Measurements from ENCODE around the gene MCF2L.

MCF2L gene

DNA sequence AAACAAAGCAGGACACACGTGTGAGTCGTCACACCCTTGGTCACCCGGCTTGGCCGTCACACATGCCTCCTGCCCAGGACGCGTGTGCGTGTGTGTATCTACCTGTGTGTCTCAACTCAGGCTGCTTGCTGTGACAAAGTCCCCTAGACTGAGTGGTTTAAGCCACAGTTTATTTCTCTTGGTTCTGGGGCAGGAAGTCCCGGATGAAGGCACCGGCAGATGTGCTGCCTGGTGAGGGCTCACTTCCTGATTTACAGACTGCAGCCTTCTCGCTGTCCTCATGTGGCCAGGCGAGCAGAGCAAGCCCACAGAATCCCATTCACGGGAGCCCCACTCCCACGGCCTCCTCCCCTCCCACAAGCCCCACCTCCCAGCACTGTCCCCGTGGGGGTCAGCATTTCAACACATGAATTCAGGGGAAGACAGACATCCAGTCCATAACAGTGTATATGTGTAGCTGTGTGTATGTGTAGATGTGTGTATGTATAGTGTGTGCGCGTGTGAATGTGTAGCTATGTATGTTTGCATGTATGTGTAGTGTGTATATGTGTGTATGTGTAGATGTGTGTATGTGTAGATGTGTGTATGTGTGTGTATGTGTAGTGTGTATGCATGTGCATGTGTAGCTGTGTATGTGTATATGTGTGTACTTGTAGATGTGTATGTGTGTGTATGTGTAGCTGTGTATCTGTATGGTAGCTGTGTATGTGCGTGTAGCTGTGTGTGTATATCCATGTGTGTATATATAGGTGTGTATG is 51.5 kb downstream of the MCF2L start:
- in situ Hi-C loops (cut with MboI; ENCODE audit: low sequenced_read_pairs, unreplicated experiment) = no loop called here
- no peak for DNase-seq (ENCODE audit: low spot score)
- TF ChIP-seq CTCF (IDR thresholded peaks at IDR 0.05; ENCODE audit: borderline replicate concordance, control extremely low read depth, extremely low read depth, insufficient read depth, missing control alignments) = no peak

DNA sequence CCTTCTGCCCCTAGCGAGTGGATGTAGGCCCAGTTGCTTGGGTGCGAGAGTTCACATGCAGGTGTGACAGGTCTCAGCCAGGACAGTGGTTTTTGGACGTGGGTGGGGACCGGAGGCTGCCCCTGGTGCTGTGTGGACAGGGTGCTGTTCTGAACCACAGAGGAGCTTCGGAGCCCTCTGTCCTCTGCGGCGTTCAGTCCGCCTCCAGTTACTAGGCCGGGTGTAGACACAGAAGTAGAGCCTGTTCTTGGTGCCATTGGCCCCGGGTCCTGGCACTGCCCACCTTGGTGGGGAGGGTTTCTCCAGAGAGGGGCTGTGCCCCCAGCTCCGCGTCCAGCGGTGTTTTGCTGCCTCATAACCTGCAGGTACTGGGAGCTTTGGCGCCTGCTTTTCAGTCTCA is 52.4 kb downstream of the MCF2L start:
- TF ChIP-seq CTCF (IDR thresholded peaks at IDR 0.05; ENCODE audit: borderline replicate concordance, control extremely low read depth, extremely low read depth, insufficient read depth, missing control alignments) = no peak
- DNase-seq (ENCODE audit: low spot score) = no peak

DNA sequence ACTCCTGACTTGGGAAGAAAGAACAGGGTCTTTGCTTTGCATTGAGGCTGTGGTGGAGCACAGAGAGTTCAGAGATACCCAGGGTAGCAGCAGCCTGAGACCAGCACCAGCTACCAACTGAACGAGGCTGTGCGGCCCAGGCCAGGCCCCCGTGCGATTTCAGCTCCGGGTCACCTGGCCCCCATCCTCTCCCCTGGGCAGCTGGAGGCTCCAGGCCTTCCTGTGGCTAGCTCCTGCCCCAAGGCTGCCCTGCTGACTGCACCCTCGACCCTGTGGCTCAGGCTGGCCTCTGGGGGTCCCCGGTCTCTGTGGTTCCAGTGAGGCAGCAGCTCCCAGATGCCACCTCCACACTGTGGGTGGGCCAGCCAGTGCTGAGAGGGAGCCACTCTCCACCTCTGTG is 52.8 kb downstream of the MCF2L start:
- no peak for DNase-seq (ENCODE audit: low spot score)
- no peak for TF ChIP-seq CTCF (IDR thresholded peaks at IDR 0.05; ENCODE audit: borderline replicate concordance, control extremely low read depth, extremely low read depth, insufficient read depth, missing control alignments)
- in situ Hi-C loops (cut with MboI; ENCODE audit: low sequenced_read_pairs, unreplicated experiment) = no loop called here

More for the DNA sequence above, 52.4 kb downstream of the MCF2L start:
- in situ Hi-C loops (cut with MboI; ENCODE audit: low sequenced_read_pairs, unreplicated experiment) = no loop called here

DNA sequence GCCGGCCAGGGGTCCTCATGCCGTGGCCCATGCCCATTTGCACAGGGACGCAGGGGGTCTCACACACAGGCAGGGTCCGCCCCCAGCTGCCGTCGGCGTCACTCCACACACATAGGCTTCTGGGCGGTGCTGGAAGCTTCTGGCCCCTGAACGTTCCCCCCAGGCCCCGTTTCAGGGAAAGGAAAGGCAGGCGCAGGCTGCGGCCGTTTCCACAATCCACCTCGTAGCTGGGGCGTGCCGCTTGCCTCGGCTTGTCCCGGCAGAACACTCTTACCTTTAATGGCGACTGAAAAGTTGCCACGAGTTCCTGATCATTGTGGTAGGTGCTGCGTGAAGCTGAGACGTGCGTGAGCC is 53.4 kb downstream of the MCF2L start:
- no peak for DNase-seq (ENCODE audit: low spot score)
- in situ Hi-C loops (cut with MboI; ENCODE audit: low sequenced_read_pairs, unreplicated experiment) = no loop called here
- TF ChIP-seq CTCF (IDR thresholded peaks at IDR 0.05; ENCODE audit: borderline replicate concordance, control extremely low read depth, extremely low read depth, insufficient read depth, missing control alignments) = no peak

DNA sequence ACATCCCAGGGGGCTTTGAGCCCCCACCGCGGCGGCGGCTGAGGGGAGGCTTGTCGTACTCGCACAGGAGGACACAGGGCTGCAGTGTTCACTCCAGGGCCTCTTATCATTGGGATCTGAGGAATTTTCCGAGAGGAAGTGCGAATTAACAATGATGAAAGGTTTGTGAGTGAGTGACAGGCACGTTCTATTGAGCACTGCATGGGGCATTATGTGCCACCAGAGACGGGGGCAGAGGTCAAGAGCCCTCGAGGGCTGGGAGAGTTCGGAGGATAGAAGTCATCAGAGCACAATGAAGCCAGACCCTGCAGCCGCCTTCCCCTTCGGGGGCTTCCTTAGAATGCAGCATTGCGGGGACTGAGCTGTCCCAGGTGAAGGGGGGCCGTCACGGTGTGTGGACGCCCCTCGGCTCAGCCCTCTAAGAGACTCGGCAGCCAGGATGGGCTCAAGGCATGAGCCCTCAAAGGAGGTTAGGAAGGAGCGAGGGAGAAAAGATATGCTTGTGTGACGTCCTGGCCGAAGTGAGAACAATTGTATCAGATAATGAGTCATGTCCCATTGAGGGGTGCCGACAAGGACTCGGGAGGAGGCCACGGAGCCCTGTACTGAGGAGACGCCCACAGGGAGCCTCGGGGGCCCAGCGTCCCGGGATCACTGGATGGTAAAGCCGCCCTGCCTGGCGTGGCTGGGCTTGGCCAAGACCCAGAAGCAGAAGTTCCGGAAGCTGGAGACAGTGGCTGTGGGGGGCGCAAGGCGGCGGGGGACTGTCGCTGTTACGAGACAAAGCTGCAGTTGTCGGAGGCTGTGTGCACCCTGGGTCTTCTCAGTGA is 53.9 kb downstream of the MCF2L start:
- no peak for DNase-seq (ENCODE audit: low spot score)
- in situ Hi-C loops (cut with MboI; ENCODE audit: low sequenced_read_pairs, unreplicated experiment) = no loop called here
- no peak for TF ChIP-seq CTCF (IDR thresholded peaks at IDR 0.05; ENCODE audit: borderline replicate concordance, control extremely low read depth, extremely low read depth, insufficient read depth, missing control alignments)

GRCh38 chr13:113023694-113024430 is 54.8 kb downstream of the MCF2L start:
- no peak for TF ChIP-seq CTCF (IDR thresholded peaks at IDR 0.05; ENCODE audit: borderline replicate concordance, control extremely low read depth, extremely low read depth, insufficient read depth, missing control alignments)
- no peak for DNase-seq (ENCODE audit: low spot score)
- in situ Hi-C loops (cut with MboI; ENCODE audit: low sequenced_read_pairs, unreplicated experiment) = no loop called here
